Thyroid gland (tissue), 4 donors: ENCODE results near the gene PAF1. TPM values are rescaled to one million over a fixed set of nuclear protein-coding genes. Genes with fewer than 3 reads are reported as not detected.

ENCODE experiments used
- DNase-seq, 2 donors: peaks; one replicate each; pipeline ENCODE4 v3.0.0-alpha.2; 2019
- H3K27ac ChIP-seq, 3 donors: fragments of 200-600 bp; sonication (generic); 1 replicate in 2 of 3; 2 replicates in 1 of 3; pipeline ENCODE4 v1.5.1; 2016 to 2019; ENCODE audit warnings: mild to moderate bottlenecking in 1 of 3, moderate library complexity in 1 of 3
- H3K27me3 ChIP-seq: fragments of 200-600 bp; sonication (generic); one replicate; pipeline ENCODE4 v1.5.1; 2019
- H3K36me3 ChIP-seq, 2 donors: fragments of 200-600 bp; sonication (generic); one replicate each; pipeline ENCODE4 v1.5.1; 2016 to 2019
- H3K4me1 ChIP-seq, 2 donors: fragments of 200-600 bp; sonication (generic); one replicate each; pipeline ENCODE4 v1.5.1; 2017 to 2019
- H3K4me3 ChIP-seq, 3 donors: fragments of 200-600 bp; sonication (generic); replicated peaks in 1 of 3; 1 replicate in 2 of 3; 2 replicates in 1 of 3; pipeline ENCODE4 v1.5.1; 2016; ENCODE audit warnings: mild to moderate bottlenecking in 1 of 3
- H3K9me3 ChIP-seq: fragments of 200-600 bp; sonication (generic); one replicate; pipeline ENCODE4 v1.5.1; 2017
- CTCF ChIP-seq, 6 experiments: fragments of 200-600 bp in 3 of 6; fragments of 450-650 bp in 3 of 6; sonication (generic) in 3 of 6; IDR thresholded peaks; one replicate each; pipeline ENCODE4 v1.5.1; 2016 to 2019; ENCODE audit warnings: antibody characterized with exemption in 6 of 6, mild to moderate bottlenecking in 2 of 6, inconsistent platforms in 1 of 6, moderate library complexity in 1 of 6
- POLR2A ChIP-seq, 2 donors: fragments of 450-650 bp; IDR thresholded peaks; one replicate each; pipeline ENCODE4 v1.6.1; 2017; ENCODE audit warnings: antibody characterized with exemption in 2 of 2, mild to moderate bottlenecking in 2 of 2, moderate library complexity in 1 of 2
- WGBS, 2 donors: methylation state at CpG; one replicate each; pipeline ENCODE4 v1.1.5; 2017; 5-methylcytosine and 5-hydroxymethylcytosine counted together
- intact Hi-C: fragments of 100-400 bp; cut with DNase I; formaldehyde crosslinking; loops from one replicate; pipeline ENCODE4 v1.15.1; 2023
- total RNA-seq, 4 donors: library from RNA; depleted of rRNA; stranded (reverse); fragments of >200 nt; gene quantifications; one replicate each; pipeline ENCODE4 v1.2.3, GENCODE V29; 2016

The PAF1 gene
- total RNA-seq, 4 donors from 2014 or later: 38.8 to 60.3 (median 50.8) TPM

GRCh38 chr19:39384839-39385568 lies 5.9 kb downstream of the PAF1 start:
- intact Hi-C loops: loop anchor here (5.0 kb wide), 1 partner anchor 38 kb away; no protein-coding TSS in a partner anchor

DNA sequence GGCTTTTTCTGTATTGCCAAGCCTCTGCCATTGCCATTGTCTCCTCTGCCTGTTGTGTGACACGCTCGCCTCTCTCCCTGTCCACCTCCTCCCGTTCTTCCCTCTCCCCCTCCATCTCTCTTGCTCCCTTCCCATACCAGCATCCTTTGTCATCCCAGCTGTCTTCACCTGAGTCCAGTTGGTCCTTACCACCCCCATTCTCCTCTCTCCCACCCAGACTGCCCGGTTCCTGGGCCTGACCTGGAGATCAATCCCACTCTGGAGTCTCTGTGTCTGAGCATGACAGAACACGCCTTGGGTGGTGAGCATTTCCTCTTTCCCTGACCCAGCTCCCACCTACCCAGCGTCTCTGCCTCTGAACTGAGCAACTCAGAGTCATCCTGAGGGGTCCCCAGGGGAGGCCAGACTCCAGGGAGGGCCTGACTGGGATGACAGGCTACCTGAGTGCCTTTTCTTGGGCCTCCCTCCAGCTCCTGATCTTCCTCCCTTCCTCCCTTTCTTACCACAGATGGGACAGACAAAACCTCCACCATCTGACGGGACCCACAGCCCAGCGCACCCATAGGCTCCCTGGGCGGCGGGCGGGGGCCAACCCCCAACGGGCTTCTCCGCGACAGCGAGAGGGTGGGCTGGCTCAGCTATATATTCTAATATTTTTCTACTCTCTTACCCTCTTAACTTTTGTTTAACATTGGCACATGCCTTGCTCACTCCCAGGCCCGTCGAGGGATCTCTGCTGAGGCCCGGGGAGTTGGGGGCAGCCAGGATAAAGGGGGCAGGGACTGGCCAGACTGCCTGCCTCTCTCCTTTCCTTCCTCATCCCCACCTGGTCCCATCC lies 7.7 kb downstream of the PAF1 start:
- Histone ChIP-seq H3K36me3 (peaks cover 70 to 85% of the 10 kb centered on the region in 2 donors), H3K4me3 (no peak overlapping the region), H3K4me1 (no peaks in the 10 kb centered on the region), H3K27ac (no peak overlapping the region), H3K27me3 (no peaks in the 10 kb centered on the region), H3K9me3 (no peaks in the 10 kb centered on the region)
- WGBS, 2 donors: 94% methylated on average over 18 of the region's 18 CpGs
- no peak for DNase-seq
- intact Hi-C loops: no loop called here
- TF ChIP-seq CTCF (IDR thresholded peaks at IDR 0.05): no peak
- no peak for TF ChIP-seq POLR2A (IDR thresholded peaks at IDR 0.05)

More at GRCh38 chr19:39384839-39385568, 5.9 kb downstream of the PAF1 start:
- no peaks in the 10 kb centered on the region for H3K9me3 ChIP-seq
- WGBS, 2 donors: 74 to 77% methylated on average over 8 of the region's 9 CpGs
- H3K4me3 ChIP-seq: no peak overlapping the region
- H3K36me3 ChIP-seq: peaks cover 58 to 72% of the 10 kb centered on the region in 2 donors
- H3K4me1 ChIP-seq: peaks cover 3 to 5% of the 10 kb centered on the region in 2 donors
- no peak for DNase-seq
- H3K27me3 ChIP-seq: no peaks in the 10 kb centered on the region
- H3K27ac ChIP-seq: no peak overlapping the region
- TF ChIP-seq CTCF (IDR thresholded peaks at IDR 0.05): no peak
- TF ChIP-seq POLR2A (IDR thresholded peaks at IDR 0.05): no peak

- Histone ChIP-seq H3K27me3 (no peaks in the 10 kb centered on the region), H3K4me1 (no peaks in the 10 kb centered on the region), H3K9me3 (no peaks in the 10 kb centered on the region), H3K4me3 (no peak overlapping the region), H3K27ac (no peak overlapping the region), H3K36me3 (peaks cover 82 to 86% of the 10 kb centered on the region in 2 donors)
- no peak for TF ChIP-seq POLR2A (IDR thresholded peaks at IDR 0.05)
- TF ChIP-seq CTCF (IDR thresholded peaks at IDR 0.05): no peak
- intact Hi-C loops: no loop called here
- 86 to 87% methylated on average over 9 to 10 of the region's 10 CpGs for WGBS, 2 donors
- no peak for DNase-seq
Observed at GRCh38 chr19:39381910-39382611, 8.8 kb downstream of the PAF1 start.

DNA sequence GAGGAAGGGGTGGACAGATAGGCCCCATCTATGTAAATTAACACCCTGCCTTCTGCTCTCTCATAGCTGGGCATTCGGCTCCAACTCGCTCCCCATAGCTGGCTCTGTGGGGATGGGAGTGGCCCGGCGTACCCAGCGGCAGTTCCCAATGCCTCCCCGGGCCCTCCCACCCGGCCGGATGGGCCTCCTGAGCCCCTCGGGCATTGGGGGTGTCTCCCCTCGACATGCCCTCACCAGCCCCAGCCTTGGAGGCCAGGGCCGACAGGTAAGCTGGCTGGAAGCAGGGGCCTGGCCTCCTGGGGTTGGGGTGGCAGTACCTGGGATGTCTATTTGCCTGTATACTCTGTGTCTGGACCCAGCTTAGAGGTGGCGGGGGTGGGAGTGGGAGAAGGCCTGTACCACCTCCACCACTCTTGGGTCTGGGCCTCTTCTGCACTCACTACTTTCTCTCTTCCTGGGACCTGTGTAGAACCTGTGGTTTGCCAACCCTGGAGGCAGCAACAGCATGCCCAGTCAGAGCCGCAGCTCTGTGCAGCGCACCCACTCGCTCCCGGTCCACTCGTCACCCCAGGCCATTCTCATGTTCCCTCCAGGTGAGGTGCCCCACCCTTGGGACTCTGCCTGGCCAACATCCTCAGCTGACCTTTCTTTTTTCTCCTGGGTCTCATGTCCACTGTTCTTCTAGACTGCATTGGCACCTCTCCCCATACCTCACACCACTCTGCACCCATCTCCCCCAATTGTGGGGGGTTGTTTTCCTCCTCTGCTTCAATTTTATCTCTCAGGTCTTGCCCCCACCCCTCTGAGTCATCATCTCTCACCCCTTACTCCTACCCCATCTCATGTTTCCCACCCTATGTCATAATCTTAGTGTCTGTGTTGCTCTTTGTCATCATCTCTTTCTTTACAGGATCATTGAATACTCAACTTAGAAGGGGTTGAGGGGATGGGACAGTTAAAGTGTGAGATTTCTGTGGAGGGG lies 10.1 kb downstream of the PAF1 start:
- H3K27ac ChIP-seq: no peak overlapping the region
- H3K27me3 ChIP-seq: no peaks in the 10 kb centered on the region
- no peak for DNase-seq
- TF ChIP-seq CTCF (IDR thresholded peaks at IDR 0.05) (no peak), POLR2A (IDR thresholded peaks at IDR 0.05) (no peak)
- WGBS, 2 donors: 92 to 94% methylated on average over 14 to 15 of the region's 17 CpGs
- no peaks in the 10 kb centered on the region for H3K9me3 ChIP-seq
- H3K4me3 ChIP-seq: no peak overlapping the region
- intact Hi-C loops: no loop called here
- no peaks in the 10 kb centered on the region for H3K4me1 ChIP-seq
- peaks cover 83 to 86% of the 10 kb centered on the region in 2 donors for H3K36me3 ChIP-seq
